HG03175 (cell line): ENCODE results near the gene MMP24.
"Not testable (repeated sequence)": the region's sequence is repeated elsewhere in the genome, so short reads cannot be mapped to it uniquely, and the experiment has no call there.

ENCODE experiments used
- ATAC-seq: cut with Tn5 transposase; IDR thresholded peaks from one replicate; pipeline ENCODE4 v1.9.1; 2021; ENCODE audit warnings: mild to moderate bottlenecking, moderate library complexity; ENCODE audit not compliant: unreplicated experiment

MMP24 gene

DNA sequence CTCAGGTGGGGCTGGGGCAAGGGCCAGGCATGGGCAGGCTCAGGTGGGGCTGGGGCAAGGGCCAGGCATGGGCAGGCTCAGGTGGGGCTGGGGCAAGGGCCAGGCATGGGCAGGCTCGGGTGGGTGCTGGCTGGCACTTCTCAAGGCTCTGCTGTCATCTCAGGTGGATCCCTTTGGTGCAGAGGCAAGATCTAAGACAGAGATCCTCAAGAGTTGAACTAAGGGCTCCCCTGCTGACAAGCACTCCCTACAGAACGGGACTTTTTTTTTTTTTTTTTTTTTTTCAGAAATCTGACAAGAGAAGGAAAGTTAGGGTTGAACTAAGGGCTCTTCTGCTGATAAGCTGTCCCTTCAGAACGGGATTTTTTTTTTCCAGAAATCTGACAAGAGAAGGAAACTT is 26.5 kb downstream of the MMP24 start:
- ATAC-seq: no peak

DNA sequence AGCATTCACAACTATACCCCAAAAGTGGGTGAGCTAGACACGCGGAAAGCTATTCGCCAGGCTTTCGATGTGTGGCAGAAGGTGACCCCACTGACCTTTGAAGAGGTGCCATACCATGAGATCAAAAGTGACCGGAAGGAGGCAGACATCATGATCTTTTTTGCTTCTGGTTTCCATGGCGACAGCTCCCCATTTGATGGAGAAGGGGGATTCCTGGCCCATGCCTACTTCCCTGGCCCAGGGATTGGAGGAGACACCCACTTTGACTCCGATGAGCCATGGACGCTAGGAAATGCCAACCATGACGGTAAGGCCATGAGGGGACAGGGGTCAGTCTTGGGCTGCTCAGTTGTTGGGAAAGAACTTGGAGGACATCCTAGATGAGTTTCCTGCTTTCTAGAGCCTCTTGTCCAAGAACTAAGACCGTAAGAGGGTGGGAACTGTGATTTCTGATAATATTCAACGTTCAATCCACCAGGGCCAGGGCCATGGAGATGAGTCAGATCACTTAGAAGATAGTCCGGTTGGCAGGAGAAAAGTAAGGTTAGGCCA is 28.0 kb downstream of the MMP24 start:
- ATAC-seq: no peak

DNA sequence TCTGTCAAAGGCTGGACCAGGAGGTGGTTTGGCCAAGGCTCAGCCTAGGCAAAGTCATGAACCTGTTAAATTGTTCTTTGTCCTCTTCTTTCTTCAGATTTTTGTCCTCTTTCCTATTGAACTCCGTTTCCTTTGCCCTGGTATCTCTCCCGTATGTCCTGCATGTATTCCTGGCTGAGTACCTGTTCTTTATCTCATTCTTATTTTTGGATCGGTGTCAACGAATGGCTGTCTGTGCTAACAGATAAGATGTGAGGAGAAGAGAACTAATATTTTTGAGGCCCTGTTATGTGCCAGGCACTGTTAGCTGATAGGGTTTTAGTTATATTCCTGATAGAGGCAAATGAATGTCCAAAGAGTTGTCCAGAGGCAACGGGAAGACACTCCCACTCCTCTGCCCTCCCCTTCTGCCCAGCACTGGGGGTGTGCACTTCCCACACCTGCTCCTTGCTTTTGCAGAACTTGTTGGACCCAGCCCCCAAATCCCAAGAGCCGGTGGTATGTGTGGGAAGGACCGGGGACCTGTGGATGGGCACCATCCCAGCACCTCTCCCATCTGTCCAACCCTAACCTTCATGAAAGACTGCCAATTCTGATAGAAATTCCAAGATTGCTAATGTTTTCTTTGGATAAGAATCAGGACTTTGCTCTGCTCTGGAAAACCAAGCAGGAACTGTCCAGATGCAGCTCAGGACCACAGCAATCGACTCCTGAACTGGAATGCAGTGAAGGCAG is 30.9 kb downstream of the MMP24 start:
- no peak for ATAC-seq

GRCh38 chr20:35260426-35260825 is 33.9 kb downstream of the MMP24 start:
- ATAC-seq: no peak

DNA sequence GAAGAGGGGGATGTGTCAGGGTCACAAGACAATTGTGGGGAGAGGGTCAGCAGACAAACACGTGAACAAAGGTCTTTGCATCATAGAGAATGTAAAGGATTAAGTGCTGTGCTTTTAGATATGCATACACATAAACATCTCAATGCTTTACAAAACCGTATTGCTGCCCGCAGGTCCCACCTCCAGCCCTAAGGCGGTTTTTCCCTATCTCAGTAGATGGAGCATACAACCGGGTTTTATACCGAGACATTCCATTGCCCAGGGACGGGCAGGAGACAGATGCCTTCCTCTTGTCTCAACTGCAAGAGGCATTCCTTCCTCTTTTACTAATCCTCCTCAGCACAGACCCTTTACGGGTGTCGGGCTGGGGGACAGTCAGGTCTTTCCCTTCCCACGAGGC is 35.8 kb downstream of the MMP24 start:
- not testable (repeated sequence) for ATAC-seq

GRCh38 chr20:35262731-35263531 is 36.4 kb downstream of the MMP24 start:
- ATAC-seq: not testable (repeated sequence)

GRCh38 chr20:35263532-35264341 is 37.2 kb downstream of the MMP24 start:
- no peak for ATAC-seq

GRCh38 chr20:35264755-35265154 is 38.3 kb downstream of the MMP24 start:
- no peak for ATAC-seq

DNA sequence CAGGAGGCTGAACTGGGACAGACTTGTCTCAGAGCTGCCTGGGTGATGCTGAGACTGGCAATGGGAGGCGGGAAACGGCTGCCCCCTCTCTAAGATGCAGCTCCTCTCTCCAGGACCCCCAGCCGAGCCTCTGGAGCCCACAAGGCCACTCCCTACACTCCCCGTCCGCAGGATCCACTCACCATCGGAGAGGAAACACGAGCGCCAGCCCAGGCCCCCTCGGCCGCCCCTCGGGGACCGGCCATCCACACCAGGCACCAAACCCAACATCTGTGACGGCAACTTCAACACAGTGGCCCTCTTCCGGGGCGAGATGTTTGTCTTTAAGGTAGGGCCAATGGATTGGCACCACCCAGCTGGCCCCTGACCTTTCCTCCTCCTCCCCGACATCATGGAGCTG is 40.6 kb downstream of the MMP24 start:
- no peak for ATAC-seq

GRCh38 chr20:35269055-35269781 is 42.7 kb downstream of the MMP24 start:
- no peak for ATAC-seq

DNA sequence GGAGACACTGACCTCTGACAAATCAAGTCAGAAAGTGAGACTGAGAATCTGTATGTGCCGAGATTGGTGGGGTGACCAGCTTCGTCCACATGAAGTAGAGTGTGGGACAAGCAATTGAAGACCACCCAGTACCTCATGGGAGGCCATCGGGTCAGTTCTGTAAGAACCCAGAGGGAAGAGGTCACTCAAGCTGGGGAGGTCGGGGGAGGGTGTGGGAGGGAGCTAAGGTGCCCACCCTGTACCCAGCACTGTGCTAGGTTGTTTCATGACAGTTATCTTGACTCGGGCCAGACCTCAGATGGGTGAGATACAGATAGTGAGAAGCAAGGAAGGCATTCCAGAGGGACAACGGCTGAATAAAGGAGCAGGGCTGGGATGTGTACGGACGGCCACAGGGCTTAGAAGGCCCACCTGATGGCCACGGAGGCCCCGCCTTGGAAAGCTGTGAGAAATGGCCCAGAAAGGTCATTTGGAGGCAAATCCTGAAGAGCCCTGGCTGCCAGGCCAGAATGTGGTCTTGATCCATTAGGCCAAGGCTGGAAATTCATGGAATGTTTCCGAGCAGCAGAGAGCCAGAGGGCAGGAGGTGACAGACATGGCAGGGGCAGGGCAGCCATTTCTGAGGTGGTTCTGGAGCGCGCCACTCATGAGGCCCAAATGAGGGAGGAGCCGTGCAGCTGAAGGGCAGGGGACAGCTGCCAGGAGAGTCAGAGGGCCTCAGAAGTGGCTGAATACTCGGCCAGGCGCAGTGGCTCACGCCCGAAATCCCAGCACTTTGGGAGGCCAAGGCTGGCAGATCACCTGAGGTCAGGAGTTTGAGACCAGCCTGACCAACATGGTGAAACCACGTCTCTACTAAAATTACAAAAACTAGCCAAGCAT is 43.8 kb downstream of the MMP24 start:
- no peak for ATAC-seq

- ATAC-seq: no peak
These were observed 44.8 kb downstream of the MMP24 start for GRCh38 chr20:35271073-35271882.

- no peak for ATAC-seq
These were observed 45.4 kb downstream of the MMP24 start for GRCh38 chr20:35271904-35272303.

- no peak for ATAC-seq
These were observed 47.1 kb downstream of the MMP24 start for GRCh38 chr20:35273449-35274171.

GRCh38 chr20:35274172-35275092 is 47.9 kb downstream of the MMP24 start:
- no peak for ATAC-seq

DNA sequence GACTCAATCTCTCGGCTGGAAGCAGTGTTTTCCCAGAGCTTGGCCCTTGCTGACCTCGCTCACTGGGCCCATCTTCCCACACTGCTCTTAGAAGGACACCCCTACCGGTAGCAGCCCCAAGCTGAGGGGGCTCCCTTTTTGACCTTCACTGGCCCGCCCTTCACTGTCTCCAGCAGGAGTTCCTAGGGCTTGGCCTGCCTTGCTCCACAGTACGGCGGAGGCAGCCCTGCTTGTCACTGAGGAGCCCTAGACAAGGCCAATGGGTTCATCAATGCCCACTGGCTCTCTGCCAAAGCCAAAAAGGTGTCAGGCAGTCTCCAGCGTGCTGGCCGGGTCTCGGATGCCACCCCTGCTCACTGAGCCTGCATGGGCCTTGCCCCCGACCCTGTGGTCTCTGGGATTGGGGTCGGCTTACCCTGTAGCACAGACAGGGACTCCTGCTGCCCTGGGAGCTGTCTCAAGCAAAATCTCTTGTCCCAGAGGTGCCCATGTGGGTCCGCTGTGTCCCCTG is 49.3 kb downstream of the MMP24 start:
- no peak for ATAC-seq

- no peak for ATAC-seq
These were observed 49.9 kb downstream of the MMP24 start for GRCh38 chr20:35276408-35276807.
